ENCODE measurements around the gene SLC25A23.

The SLC25A23 gene

GRCh38 chr19:6480848-6481415 is 21.3 kb upstream of the SLC25A23 start:
- DNase-seq: no peak

GRCh38 chr19:6479836-6480398 is 20.3 kb upstream of the SLC25A23 start:
- H3K9me3 ChIP-seq (ENCODE audit: control insufficient read depth, low read length): no peaks in the 10 kb centered on the region
- peak overlapping the region; percentile 58 for H3K27ac ChIP-seq (ENCODE audit: insufficient read depth, low read length, poor library complexity, severe bottlenecking)
- H3K27me3 ChIP-seq (replicated peaks; ENCODE audit: control insufficient read depth, insufficient read depth, low read length, poor library complexity, severe bottlenecking): no peaks in the 10 kb centered on the region
- peaks cover 29% of the 10 kb centered on the region for H3K4me1 ChIP-seq (ENCODE audit: control insufficient read depth, insufficient read depth, low read length, poor library complexity, severe bottlenecking)
- no peak for DNase-seq
- H3K36me3 ChIP-seq (ENCODE audit: control insufficient read depth, insufficient read depth, low read length): peaks cover 41% of the 10 kb centered on the region
- H3K4me3 ChIP-seq (ENCODE audit: insufficient read depth, low read depth, low read length, poor library complexity, severe bottlenecking): peak overlapping the region; percentile 4

More at GRCh38 chr19:6480848-6481415, 21.3 kb upstream of the SLC25A23 start:
- H3K4me1 ChIP-seq (ENCODE audit: control insufficient read depth, insufficient read depth, low read length, poor library complexity, severe bottlenecking): peaks cover 29% of the 10 kb centered on the region
- peak overlapping the region; percentile 90 for H3K27ac ChIP-seq (ENCODE audit: insufficient read depth, low read length, poor library complexity, severe bottlenecking)
- H3K4me3 ChIP-seq (ENCODE audit: insufficient read depth, low read depth, low read length, poor library complexity, severe bottlenecking): peak overlapping the region; percentile 76
- no peaks in the 10 kb centered on the region for H3K27me3 ChIP-seq (replicated peaks; ENCODE audit: control insufficient read depth, insufficient read depth, low read length, poor library complexity, severe bottlenecking)
- no peaks in the 10 kb centered on the region for H3K9me3 ChIP-seq (ENCODE audit: control insufficient read depth, low read length)
- peaks cover 31% of the 10 kb centered on the region for H3K36me3 ChIP-seq (ENCODE audit: control insufficient read depth, insufficient read depth, low read length)

- peaks cover 47% of the 10 kb centered on the region for H3K36me3 ChIP-seq (ENCODE audit: control insufficient read depth, insufficient read depth, low read length)
- no peaks in the 10 kb centered on the region for H3K27me3 ChIP-seq (replicated peaks; ENCODE audit: control insufficient read depth, insufficient read depth, low read length, poor library complexity, severe bottlenecking)
- peaks cover 29% of the 10 kb centered on the region for H3K4me1 ChIP-seq (ENCODE audit: control insufficient read depth, insufficient read depth, low read length, poor library complexity, severe bottlenecking)
- H3K9me3 ChIP-seq (ENCODE audit: control insufficient read depth, low read length): no peaks in the 10 kb centered on the region
- DNase-seq: no peak
- H3K27ac ChIP-seq (ENCODE audit: insufficient read depth, low read length, poor library complexity, severe bottlenecking): peak overlapping the region; percentile 58
- H3K4me3 ChIP-seq (ENCODE audit: insufficient read depth, low read depth, low read length, poor library complexity, severe bottlenecking): no peak overlapping the region
Observed at GRCh38 chr19:6478815-6479214, 19.2 kb upstream of the SLC25A23 start.

GRCh38 chr19:6476896-6477431 is 17.4 kb upstream of the SLC25A23 start:
- Histone ChIP-seq H3K4me3 (ENCODE audit: insufficient read depth, low read depth, low read length, poor library complexity, severe bottlenecking) (no peak overlapping the region), H3K27me3 (replicated peaks; ENCODE audit: control insufficient read depth, insufficient read depth, low read length, poor library complexity, severe bottlenecking) (no peaks in the 10 kb centered on the region), H3K27ac (ENCODE audit: insufficient read depth, low read length, poor library complexity, severe bottlenecking) (no peak overlapping the region), H3K9me3 (ENCODE audit: control insufficient read depth, low read length) (no peaks in the 10 kb centered on the region), H3K4me1 (ENCODE audit: control insufficient read depth, insufficient read depth, low read length, poor library complexity, severe bottlenecking) (peaks cover 25% of the 10 kb centered on the region), H3K36me3 (ENCODE audit: control insufficient read depth, insufficient read depth, low read length) (peaks cover 50% of the 10 kb centered on the region)
- no peak for DNase-seq

- Histone ChIP-seq H3K4me3 (ENCODE audit: insufficient read depth, low read depth, low read length, poor library complexity, severe bottlenecking) (no peak overlapping the region), H3K27me3 (replicated peaks; ENCODE audit: control insufficient read depth, insufficient read depth, low read length, poor library complexity, severe bottlenecking) (no peaks in the 10 kb centered on the region), H3K9me3 (ENCODE audit: control insufficient read depth, low read length) (no peaks in the 10 kb centered on the region), H3K36me3 (ENCODE audit: control insufficient read depth, insufficient read depth, low read length) (peaks cover 51% of the 10 kb centered on the region), H3K4me1 (ENCODE audit: control insufficient read depth, insufficient read depth, low read length, poor library complexity, severe bottlenecking) (peaks cover 20% of the 10 kb centered on the region), H3K27ac (ENCODE audit: insufficient read depth, low read length, poor library complexity, severe bottlenecking) (peak overlapping the region; percentile 37)
- DNase-seq: peak; percentile 53 to 58 (median 58)
Observed at GRCh38 chr19:6476155-6476895, 16.7 kb upstream of the SLC25A23 start.

- no peak for DNase-seq
- no peak overlapping the region for H3K4me3 ChIP-seq (ENCODE audit: insufficient read depth, low read depth, low read length, poor library complexity, severe bottlenecking)
- no peaks in the 10 kb centered on the region for H3K9me3 ChIP-seq (ENCODE audit: control insufficient read depth, low read length)
- H3K36me3 ChIP-seq (ENCODE audit: control insufficient read depth, insufficient read depth, low read length): peaks cover 57% of the 10 kb centered on the region
- H3K4me1 ChIP-seq (ENCODE audit: control insufficient read depth, insufficient read depth, low read length, poor library complexity, severe bottlenecking): peaks cover 13% of the 10 kb centered on the region
- H3K27me3 ChIP-seq (replicated peaks; ENCODE audit: control insufficient read depth, insufficient read depth, low read length, poor library complexity, severe bottlenecking): no peaks in the 10 kb centered on the region
- no peak overlapping the region for H3K27ac ChIP-seq (ENCODE audit: insufficient read depth, low read length, poor library complexity, severe bottlenecking)
Observed at GRCh38 chr19:6475321-6476108, 15.9 kb upstream of the SLC25A23 start.

- DNase-seq: no peak
- H3K4me3 ChIP-seq (ENCODE audit: insufficient read depth, low read depth, low read length, poor library complexity, severe bottlenecking): no peak overlapping the region
- no peaks in the 10 kb centered on the region for H3K27me3 ChIP-seq (replicated peaks; ENCODE audit: control insufficient read depth, insufficient read depth, low read length, poor library complexity, severe bottlenecking)
- no peak overlapping the region for H3K27ac ChIP-seq (ENCODE audit: insufficient read depth, low read length, poor library complexity, severe bottlenecking)
- H3K4me1 ChIP-seq (ENCODE audit: control insufficient read depth, insufficient read depth, low read length, poor library complexity, severe bottlenecking): no peaks in the 10 kb centered on the region
- H3K36me3 ChIP-seq (ENCODE audit: control insufficient read depth, insufficient read depth, low read length): peaks cover 51% of the 10 kb centered on the region
- no peaks in the 10 kb centered on the region for H3K9me3 ChIP-seq (ENCODE audit: control insufficient read depth, low read length)
Observed at GRCh38 chr19:6473647-6474046, 14.1 kb upstream of the SLC25A23 start.

- H3K9me3 ChIP-seq (ENCODE audit: control insufficient read depth, low read length): no peaks in the 10 kb centered on the region
- no peaks in the 10 kb centered on the region for H3K27me3 ChIP-seq (replicated peaks; ENCODE audit: control insufficient read depth, insufficient read depth, low read length, poor library complexity, severe bottlenecking)
- DNase-seq: no peak
- no peak overlapping the region for H3K4me3 ChIP-seq (ENCODE audit: insufficient read depth, low read depth, low read length, poor library complexity, severe bottlenecking)
- peaks cover 46% of the 10 kb centered on the region for H3K36me3 ChIP-seq (ENCODE audit: control insufficient read depth, insufficient read depth, low read length)
- H3K4me1 ChIP-seq (ENCODE audit: control insufficient read depth, insufficient read depth, low read length, poor library complexity, severe bottlenecking): no peaks in the 10 kb centered on the region
- no peak overlapping the region for H3K27ac ChIP-seq (ENCODE audit: insufficient read depth, low read length, poor library complexity, severe bottlenecking)
Observed at GRCh38 chr19:6472713-6473112, 13.1 kb upstream of the SLC25A23 start.

- Histone ChIP-seq H3K36me3 (ENCODE audit: control insufficient read depth, insufficient read depth, low read length) (peaks cover 39% of the 10 kb centered on the region), H3K4me3 (ENCODE audit: insufficient read depth, low read depth, low read length, poor library complexity, severe bottlenecking) (no peak overlapping the region), H3K9me3 (ENCODE audit: control insufficient read depth, low read length) (no peaks in the 10 kb centered on the region), H3K27me3 (replicated peaks; ENCODE audit: control insufficient read depth, insufficient read depth, low read length, poor library complexity, severe bottlenecking) (no peaks in the 10 kb centered on the region), H3K27ac (ENCODE audit: insufficient read depth, low read length, poor library complexity, severe bottlenecking) (no peak overlapping the region), H3K4me1 (ENCODE audit: control insufficient read depth, insufficient read depth, low read length, poor library complexity, severe bottlenecking) (no peaks in the 10 kb centered on the region)
- DNase-seq: no peak
Observed at GRCh38 chr19:6471076-6471475, 11.5 kb upstream of the SLC25A23 start.

Data from effector memory CD4-positive, alpha-beta T cell (primary cell).